Measurements from ENCODE around the gene HOXB4.
A peak's percentile ranks its signal among the peaks of the same experiment; 100 is the strongest.

Gene HOXB4

GRCh38 chr17:48600244-48601098 is 22.3 kb upstream of the HOXB4 start:
- H3K4me3 Mint-ChIP-seq, result no peak overlapping the region
- H3K36me3 Mint-ChIP-seq (ENCODE audit: low read depth), result no peaks in the 10 kb centered on the region
- peaks cover 39% of the 10 kb centered on the region for H3K4me1 Mint-ChIP-seq (ENCODE audit: low read depth)
- H3K27me3 Mint-ChIP-seq, result peaks cover 100% of the 10 kb centered on the region
- no peaks in the 10 kb centered on the region for H3K9me3 Mint-ChIP-seq
- no peak overlapping the region for H3K27ac Mint-ChIP-seq
- intact Hi-C loops (cut with micrococcal nuclease), result no loop called here

- Mint-ChIP-seq H3K27ac (no peak overlapping the region), H3K27me3 (peaks cover 100% of the 10 kb centered on the region), H3K4me3 (no peak overlapping the region), H3K4me1 (ENCODE audit: low read depth) (peaks cover 33% of the 10 kb centered on the region), H3K9me3 (no peaks in the 10 kb centered on the region), H3K36me3 (ENCODE audit: low read depth) (no peaks in the 10 kb centered on the region)
- intact Hi-C loops (cut with micrococcal nuclease), result no loop called here
These were observed 21.2 kb upstream of the HOXB4 start for GRCh38 chr17:48599354-48599753.

DNA sequence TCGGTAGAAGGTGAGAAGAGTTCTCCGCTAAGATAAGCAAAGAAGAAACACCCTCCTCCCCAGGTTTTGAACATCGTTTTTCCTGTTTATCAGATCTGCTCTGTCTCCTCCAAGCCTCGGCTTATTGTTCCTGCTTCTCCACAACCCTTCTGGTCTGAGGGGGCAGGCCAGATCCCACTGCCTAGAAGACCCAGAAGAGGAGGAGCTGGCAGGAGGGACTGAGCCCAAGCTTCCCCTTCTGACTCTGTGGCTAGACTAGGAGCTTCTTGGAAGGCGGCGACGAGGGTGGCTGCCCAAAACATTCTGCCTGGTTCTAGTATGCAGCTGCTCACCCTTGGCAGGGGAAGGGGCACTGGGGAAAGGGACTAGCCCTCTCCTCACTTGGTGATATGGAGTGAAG is 20.6 kb upstream of the HOXB4 start:
- intact Hi-C loops (cut with micrococcal nuclease), result no loop called here
- Mint-ChIP-seq H3K4me1 (ENCODE audit: low read depth) (peaks cover 32% of the 10 kb centered on the region), H3K4me3 (no peak overlapping the region), H3K27ac (no peak overlapping the region), H3K9me3 (no peaks in the 10 kb centered on the region), H3K36me3 (ENCODE audit: low read depth) (no peaks in the 10 kb centered on the region), H3K27me3 (peaks cover 100% of the 10 kb centered on the region)

DNA sequence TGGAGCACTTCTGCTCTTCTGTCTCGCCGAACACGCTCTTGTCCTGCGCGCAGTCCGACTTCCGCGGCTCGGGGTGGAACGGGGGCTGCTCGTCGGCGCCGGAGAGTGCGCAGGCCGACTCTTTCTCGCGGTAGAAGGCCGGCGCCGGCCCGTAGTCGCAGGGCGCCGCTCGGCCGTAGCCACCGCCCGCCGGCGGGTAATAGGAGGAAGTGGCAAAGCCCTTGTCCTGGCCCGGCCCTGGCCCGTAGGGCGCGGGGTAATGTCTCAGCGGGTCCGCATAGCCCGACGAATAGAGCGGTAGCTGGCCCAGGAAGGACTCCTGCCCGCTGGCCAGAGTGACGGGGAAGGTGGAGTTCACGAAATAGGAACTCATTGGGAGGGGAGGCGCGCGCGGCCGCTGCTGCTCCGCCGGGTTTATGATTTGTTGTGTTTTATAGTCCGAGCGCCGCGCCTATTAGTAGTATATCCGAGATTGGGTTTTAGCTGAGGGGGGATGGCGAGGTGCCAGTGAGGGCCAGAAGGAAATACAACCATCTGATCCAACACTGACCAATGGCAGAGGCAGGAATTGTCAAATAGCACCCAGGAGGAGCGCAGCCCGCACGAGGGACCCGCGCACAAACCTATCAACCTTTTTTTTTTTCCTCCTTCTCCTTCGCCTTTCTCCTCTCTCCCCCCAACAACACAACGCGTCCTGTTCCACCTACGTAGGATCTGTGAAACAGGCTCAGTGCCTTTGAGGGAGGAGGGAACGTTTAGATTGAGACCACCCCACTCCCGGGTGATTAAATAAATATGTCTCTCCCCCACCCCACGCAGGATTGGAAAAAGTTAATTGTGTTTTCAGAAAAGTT is 19.9 kb upstream of the HOXB4 start:
- H3K9me3 Mint-ChIP-seq, result no peaks in the 10 kb centered on the region
- peak overlapping the region; percentile 69 for H3K4me3 Mint-ChIP-seq
- intact Hi-C loops (cut with micrococcal nuclease), result no loop called here
- H3K36me3 Mint-ChIP-seq (ENCODE audit: low read depth), result no peaks in the 10 kb centered on the region
- peaks cover 100% of the 10 kb centered on the region for H3K27me3 Mint-ChIP-seq
- H3K4me1 Mint-ChIP-seq (ENCODE audit: low read depth), result peaks cover 39% of the 10 kb centered on the region
- peak overlapping the region; percentile 37 for H3K27ac Mint-ChIP-seq

DNA sequence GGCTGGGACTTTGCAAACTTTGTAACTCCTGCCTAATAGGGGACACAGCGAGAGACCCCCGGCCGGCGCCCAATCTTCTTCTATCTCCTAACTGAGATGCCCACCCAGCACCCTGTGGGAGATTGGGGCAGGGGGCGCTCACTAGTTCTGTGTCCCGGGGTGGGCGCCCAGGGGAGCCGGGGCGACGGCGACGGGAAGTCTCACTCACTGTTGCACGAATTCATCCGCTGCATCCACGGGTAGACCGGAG is 19.3 kb upstream of the HOXB4 start:
- H3K27ac Mint-ChIP-seq, result peak overlapping the region; percentile 37
- intact Hi-C loops (cut with micrococcal nuclease), result no loop called here
- H3K36me3 Mint-ChIP-seq (ENCODE audit: low read depth), result no peaks in the 10 kb centered on the region
- peaks cover 100% of the 10 kb centered on the region for H3K27me3 Mint-ChIP-seq
- no peaks in the 10 kb centered on the region for H3K9me3 Mint-ChIP-seq
- H3K4me1 Mint-ChIP-seq (ENCODE audit: low read depth), result peaks cover 45% of the 10 kb centered on the region
- peak overlapping the region; percentile 69 for H3K4me3 Mint-ChIP-seq

- H3K27me3 Mint-ChIP-seq, result peaks cover 100% of the 10 kb centered on the region
- intact Hi-C loops (cut with micrococcal nuclease), result no loop called here
- H3K9me3 Mint-ChIP-seq, result no peaks in the 10 kb centered on the region
- H3K27ac Mint-ChIP-seq, result peak overlapping the region; percentile 37
- H3K4me3 Mint-ChIP-seq, result peak overlapping the region; percentile 69
- no peaks in the 10 kb centered on the region for H3K36me3 Mint-ChIP-seq (ENCODE audit: low read depth)
- peaks cover 50% of the 10 kb centered on the region for H3K4me1 Mint-ChIP-seq (ENCODE audit: low read depth)
These were observed 18.8 kb upstream of the HOXB4 start for GRCh38 chr17:48596735-48597527.

DNA sequence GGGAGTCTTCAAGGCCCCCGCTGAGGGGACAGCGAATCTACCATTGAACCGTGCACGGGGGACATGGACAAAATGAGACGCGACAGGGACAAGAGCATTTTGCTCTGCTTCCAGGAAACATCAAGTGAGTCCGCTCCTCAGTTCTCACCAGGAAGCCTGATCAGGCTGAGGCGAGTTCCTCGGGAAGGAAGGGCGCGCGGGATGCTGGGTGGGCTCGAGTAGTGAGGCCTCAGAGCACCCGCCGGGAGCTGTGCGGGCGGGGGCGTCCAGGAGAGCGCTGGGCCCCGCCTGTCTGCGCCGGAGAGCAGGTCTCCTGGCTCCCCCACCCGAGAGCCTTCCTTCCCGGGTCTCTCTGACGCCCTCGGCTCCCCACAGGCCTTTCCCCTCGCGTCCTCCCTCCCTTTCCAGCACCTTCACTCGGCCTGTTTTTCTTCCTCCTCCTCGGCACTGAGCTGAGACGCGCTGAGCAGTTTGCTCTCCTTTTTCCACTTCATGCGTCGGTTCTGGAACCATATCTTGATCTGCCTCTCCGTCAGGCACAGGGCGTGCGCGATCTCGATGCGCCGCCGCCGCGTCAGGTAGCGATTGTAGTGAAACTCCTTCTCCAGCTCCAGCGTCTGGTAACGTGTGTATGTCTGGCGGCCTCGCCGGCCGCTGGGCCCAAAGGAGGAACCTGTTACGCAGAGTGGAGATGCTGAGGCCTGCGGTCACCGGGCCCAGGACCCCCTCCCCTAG is 18.0 kb upstream of the HOXB4 start:
- intact Hi-C loops (cut with micrococcal nuclease), result no loop called here
- Mint-ChIP-seq H3K9me3 (no peaks in the 10 kb centered on the region), H3K4me1 (ENCODE audit: low read depth) (peaks cover 51% of the 10 kb centered on the region), H3K27ac (no peak overlapping the region), H3K4me3 (peak overlapping the region; percentile 15), H3K27me3 (peaks cover 100% of the 10 kb centered on the region), H3K36me3 (ENCODE audit: low read depth) (no peaks in the 10 kb centered on the region)

DNA sequence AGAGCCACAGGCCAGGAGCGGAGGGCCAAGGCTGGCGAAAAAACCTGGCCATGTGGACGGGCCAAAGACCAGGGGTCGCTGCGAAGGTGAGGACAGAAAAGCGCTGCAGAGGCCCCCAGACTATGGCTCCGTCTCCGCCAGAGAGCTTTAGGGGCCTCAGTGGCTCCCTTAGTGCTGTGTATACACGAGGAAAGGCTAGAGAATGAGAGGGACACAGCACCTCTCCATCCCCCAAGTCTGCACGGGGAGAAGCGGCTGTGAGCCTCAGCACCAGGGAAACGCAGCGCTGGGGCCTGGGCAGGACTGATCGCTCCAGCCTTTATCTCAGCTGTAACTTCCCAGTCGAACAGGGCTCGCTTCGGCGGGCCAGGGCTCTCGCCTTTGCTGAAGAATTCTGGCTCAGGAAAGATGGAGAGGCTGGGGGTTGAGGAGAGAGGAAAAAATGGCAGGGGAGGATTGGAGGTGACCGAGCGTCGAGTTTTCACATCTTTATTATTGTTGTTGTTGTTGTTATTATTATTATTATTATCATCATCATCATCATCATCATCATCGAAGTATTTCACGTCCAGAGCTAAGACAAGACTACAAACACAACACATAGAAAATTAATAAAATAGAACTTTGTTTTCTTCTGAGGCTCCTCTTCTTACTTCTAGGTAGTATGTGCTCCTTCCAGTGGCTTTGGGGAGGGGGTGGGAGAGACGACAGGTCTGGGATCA is 17.3 kb upstream of the HOXB4 start:
- Mint-ChIP-seq H3K4me3 (no peak overlapping the region), H3K27me3 (peaks cover 100% of the 10 kb centered on the region), H3K9me3 (no peaks in the 10 kb centered on the region), H3K36me3 (ENCODE audit: low read depth) (no peaks in the 10 kb centered on the region), H3K27ac (no peak overlapping the region), H3K4me1 (ENCODE audit: low read depth) (peaks cover 51% of the 10 kb centered on the region)
- intact Hi-C loops (cut with micrococcal nuclease), result no loop called here

GRCh38 chr17:48594538-48595277 is 16.6 kb upstream of the HOXB4 start:
- Mint-ChIP-seq H3K36me3 (ENCODE audit: low read depth) (no peaks in the 10 kb centered on the region), H3K4me3 (no peak overlapping the region), H3K27ac (no peak overlapping the region), H3K9me3 (no peaks in the 10 kb centered on the region), H3K27me3 (peaks cover 100% of the 10 kb centered on the region), H3K4me1 (ENCODE audit: low read depth) (peaks cover 59% of the 10 kb centered on the region)
- intact Hi-C loops (cut with micrococcal nuclease), result loop anchor here (5.0 kb wide), 1 partner anchor 257 kb away; no protein-coding TSS in a partner anchor

DNA sequence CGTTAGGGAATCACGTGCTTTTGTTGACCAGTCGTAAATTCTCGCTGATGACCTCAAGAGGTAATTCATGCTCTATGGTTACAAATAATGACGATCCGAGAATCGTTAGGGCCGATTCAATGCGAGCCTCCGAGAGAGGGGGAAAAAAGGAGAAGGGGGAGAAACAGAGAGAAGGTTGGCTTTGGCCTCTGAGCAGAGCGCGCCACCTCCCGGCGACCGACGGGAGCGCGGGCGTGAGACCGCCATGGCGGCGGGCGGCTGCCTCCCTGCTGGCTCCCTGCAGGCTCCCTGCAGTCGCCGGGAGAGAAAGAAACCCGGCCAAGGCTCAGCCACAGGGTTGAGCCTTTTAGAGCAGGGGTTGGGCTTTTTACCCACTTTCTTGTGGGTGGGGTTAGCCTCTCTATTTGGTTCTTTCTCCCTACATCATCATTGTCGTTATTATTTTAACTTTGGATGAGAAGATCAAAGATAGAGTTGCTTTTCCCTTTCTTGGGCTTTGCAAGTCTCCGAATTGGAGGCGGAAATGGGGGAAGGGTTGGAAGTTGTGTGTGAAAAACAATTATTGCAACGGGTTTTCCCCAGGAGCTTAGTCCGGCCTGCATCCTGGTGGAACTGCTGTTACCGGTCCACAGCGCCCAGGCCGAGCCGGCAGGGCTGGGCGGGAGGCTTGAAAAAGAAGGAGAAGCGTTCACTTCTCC is 15.8 kb upstream of the HOXB4 start:
- Mint-ChIP-seq H3K27ac (no peak overlapping the region), H3K4me1 (ENCODE audit: low read depth) (peaks cover 61% of the 10 kb centered on the region), H3K36me3 (ENCODE audit: low read depth) (no peaks in the 10 kb centered on the region), H3K9me3 (no peaks in the 10 kb centered on the region), H3K4me3 (no peak overlapping the region), H3K27me3 (peaks cover 100% of the 10 kb centered on the region)
- intact Hi-C loops (cut with micrococcal nuclease), result loop anchor here (2.0 to 5.0 kb wide), 2 partner anchors 241 to 257 kb away; no protein-coding TSS in a partner anchor

DNA sequence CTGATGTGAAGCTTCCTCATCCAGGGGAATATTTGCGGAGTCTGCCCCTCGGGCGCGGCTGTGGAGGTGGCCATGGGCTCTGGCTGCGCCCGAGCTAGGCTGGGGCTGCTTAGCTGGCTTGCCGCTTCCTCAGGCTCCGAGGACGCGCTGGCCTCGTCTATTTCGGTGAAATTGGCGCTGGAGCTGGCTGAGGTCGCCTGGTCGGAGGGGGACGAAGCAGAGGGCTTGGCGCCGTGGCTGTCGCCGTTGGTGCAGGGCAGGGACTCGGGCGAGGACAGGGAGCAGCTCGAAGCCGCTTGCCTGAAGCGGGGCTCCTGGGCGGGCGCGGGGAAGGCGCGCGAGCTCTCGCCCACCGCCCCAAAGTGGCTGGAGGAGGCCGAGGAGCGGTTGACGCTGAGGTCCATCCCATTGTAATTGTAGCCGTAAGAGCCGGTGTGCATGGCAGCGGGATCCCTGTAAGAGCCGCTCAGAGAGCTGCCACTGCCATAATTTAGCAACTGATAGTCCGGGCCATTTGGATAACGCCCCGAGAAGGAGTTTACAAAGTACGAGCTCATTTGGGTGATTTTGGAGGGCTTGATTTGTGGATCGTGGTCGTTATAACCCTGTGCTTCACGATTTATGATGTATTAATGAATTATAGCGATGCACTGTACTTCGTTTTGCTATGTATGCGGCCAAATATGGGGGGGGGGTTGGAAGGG is 15.1 kb upstream of the HOXB4 start, which contains the start of gene HOXB5:
Gene HOXB5 (minus strand): TSS at position 654 of the 704 bp plus-strand sequence. CDS start 97 bp downstream, at position 557.
- intact Hi-C loops (cut with micrococcal nuclease), result loop anchor here (2.0 to 5.0 kb wide), 2 partner anchors 240 to 256 kb away; no protein-coding TSS in a partner anchor
- peaks cover 58% of the 10 kb centered on the region for H3K4me1 Mint-ChIP-seq (ENCODE audit: low read depth)
- H3K36me3 Mint-ChIP-seq (ENCODE audit: low read depth), result no peaks in the 10 kb centered on the region
- H3K27me3 Mint-ChIP-seq, result peaks cover 100% of the 10 kb centered on the region
- peak within 1 kb of the TSS; percentile 47 for H3K4me3 Mint-ChIP-seq
- no peak within 1 kb of the TSS for H3K27ac Mint-ChIP-seq
- H3K9me3 Mint-ChIP-seq, result no peaks in the 10 kb centered on the region

Measured in dendritic cell treated with granulocyte-macrophage colony-stimulating factor and Interleukin-4, amounts not matched to agents 40 ng/mL and 50 ng/mL, for 4 days (primary cell).